Measurements from ENCODE around the gene ATP6V1C2.

Gene ATP6V1C2

DNA sequence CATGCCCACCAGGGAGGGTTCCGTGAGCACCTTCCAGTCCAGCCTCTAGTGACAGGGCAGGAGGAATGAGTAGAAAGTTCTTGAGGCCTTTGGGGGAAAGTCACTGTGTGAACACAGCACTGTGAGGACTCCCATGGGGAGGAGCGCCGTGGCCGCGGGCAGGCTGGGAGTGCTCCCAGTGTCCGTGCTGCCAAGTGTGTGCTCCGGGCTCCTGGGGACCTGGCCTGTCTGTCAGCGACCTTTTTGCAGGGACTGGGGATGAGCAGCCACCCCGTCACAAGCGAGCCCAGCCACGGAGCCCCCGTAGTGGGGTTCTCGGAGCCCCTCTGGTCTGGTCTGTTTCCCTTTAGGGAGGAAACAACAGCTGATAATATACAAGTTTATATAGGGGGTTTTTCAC, 54.4 kb downstream of the ATP6V1C2 start:
- TF ChIP-seq, protein P1, sequence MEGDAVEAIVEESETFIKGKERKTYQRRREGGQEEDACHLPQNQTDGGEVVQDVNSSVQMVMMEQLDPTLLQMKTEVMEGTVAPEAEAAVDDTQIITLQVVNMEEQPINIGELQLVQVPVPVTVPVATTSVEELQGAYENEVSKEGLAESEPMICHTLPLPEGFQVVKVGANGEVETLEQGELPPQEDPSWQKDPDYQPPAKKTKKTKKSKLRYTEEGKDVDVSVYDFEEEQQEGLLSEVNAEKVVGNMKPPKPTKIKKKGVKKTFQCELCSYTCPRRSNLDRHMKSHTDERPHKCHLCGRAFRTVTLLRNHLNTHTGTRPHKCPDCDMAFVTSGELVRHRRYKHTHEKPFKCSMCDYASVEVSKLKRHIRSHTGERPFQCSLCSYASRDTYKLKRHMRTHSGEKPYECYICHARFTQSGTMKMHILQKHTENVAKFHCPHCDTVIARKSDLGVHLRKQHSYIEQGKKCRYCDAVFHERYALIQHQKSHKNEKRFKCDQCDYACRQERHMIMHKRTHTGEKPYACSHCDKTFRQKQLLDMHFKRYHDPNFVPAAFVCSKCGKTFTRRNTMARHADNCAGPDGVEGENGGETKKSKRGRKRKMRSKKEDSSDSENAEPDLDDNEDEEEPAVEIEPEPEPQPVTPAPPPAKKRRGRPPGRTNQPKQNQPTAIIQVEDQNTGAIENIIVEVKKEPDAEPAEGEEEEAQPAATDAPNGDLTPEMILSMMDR (IDR thresholded peaks at IDR 0.05; ENCODE audit: low read depth, low read length): no peak

DNA sequence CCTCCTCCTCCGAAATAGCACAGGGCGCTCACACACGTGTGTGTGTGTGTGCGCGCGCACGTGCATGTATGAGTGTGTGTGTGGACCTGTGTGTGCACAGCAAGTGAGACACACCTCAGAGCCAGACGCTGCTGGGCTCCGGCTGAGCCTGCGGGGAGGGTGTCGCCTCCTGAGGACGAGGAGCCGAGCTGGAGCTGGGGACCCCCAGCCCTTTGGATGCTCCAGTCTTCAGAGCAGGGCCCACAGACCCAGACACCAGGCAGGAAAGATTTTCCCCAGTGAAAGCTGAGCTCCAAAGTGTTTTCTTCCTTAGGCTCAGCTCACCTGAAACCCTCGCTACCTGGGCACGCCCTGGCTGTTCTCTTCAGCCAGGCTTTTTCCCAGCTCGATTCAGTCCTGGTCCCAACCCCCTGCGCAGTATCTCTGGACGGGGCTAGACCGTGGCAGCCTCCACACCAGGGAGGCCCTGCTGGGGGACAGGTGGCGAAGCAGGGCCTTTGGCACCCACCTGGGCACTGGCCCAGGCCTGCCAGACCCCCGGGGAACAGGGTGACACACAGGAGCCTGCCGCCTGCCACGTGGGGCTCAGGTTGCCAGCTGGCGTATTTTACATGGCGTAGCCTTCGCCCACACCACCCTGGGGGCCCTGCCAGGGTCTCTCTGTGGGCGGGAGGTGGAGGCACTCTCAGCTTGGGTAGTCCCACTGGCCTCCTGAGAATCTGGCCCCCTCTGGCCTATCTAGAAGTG, 55.0 kb downstream of the ATP6V1C2 start:
- TF ChIP-seq, protein P1 (IDR thresholded peaks at IDR 0.05; ENCODE audit: low read depth, low read length): no peak

More for the DNA sequence above, 54.4 kb downstream of the ATP6V1C2 start:
- H3K4me3 ChIP-seq (ENCODE audit: low read depth, low read length): no peak overlapping the region
- no peak for DNase-seq (ENCODE audit: low read depth, low spot score)
- in situ Hi-C loops (cut with HindIII; ENCODE audit: low sequenced_read_pairs): no loop called here

DNA sequence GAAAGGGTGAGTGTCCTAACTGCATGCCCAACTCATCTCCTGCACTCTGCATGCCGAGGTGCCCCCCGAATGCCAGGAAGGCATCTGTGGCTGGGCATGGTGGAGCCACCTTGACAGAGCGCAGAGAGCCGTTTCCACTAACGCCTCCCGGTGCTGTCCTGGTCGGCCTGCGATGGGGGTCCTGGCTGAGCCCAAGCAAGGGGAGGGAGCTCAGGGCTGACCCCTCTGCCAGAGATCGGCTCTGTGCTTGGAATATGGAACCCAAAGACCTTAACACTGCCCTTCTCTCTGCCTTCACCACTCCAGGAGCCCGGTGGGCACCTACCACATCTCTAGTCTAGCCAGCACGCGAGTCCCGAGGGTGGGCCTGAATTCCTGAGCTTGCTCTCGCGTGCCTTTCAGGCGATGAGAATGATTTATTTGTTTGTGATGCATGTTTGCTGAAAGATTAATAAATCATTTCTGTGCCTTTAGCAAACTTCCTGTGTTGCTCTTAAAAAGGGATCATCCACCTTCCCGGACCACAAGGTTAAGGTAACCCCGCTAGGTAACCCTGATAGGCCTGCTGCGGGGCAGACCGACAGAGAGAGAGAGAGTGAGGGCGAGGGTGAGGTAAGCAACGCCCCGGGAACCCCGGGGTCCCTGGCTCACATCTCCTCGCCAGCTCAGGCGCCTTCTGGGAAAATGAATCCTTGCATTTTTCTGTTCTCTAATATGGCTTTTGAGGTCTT, 55.8 kb downstream of the ATP6V1C2 start:
- TF ChIP-seq, protein P1 (IDR thresholded peaks at IDR 0.05; ENCODE audit: low read depth, low read length): no peak
- no peak for DNase-seq (ENCODE audit: low read depth, low spot score)
- no peak overlapping the region for H3K4me3 ChIP-seq (ENCODE audit: low read depth, low read length)
- in situ Hi-C loops (cut with HindIII; ENCODE audit: low sequenced_read_pairs): no loop called here

More for the DNA sequence above, 55.0 kb downstream of the ATP6V1C2 start:
- no peak overlapping the region for H3K4me3 ChIP-seq (ENCODE audit: low read depth, low read length)
- no peak for DNase-seq (ENCODE audit: low read depth, low spot score)
- in situ Hi-C loops (cut with HindIII; ENCODE audit: low sequenced_read_pairs): no loop called here

DNA sequence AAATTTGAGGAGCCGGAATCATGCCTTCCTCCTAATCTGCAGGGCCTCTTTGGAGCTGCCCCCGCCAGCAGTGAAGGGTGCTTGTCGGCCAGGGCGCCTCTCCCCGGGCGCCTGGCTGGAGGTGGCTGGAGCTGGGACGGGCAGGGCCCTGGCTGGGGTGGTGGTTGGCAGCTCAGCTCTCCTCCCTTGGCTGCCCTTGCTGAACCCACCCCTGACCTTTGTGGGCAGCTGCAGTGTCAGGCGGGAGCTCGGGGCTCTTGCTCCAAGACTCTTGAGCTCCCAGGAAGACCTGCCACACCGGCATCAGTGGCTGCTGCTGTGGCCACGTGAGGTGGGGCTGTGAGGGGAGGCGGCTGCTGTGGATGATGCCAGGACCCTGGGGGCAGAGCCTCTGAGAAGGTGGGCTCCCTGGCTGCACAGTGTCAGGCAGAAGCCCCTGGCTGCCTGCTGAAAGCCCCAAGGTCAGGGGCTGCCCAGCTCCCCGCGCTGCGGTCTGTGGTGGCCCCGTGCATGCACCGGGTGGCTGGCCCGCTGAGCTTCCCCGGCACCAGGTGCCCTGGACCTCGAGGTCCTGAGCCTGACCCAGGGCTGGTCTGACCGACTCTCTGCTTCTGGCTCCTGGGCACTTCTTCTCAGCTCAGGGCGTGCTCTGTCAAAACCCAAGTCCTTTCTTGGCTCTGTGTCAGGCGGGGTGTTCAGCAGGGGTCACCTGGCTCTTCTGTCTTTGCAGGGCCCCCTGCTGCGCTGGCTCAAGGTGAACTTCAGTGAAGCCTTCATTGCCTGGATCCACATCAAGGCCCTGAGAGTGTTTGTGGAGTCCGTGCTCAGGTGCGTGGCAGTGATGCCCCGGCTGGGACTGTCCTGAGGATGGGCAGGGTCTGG, 56.7 kb downstream of the ATP6V1C2 start:
- DNase-seq (ENCODE audit: low read depth, low spot score): no peak
- no peak overlapping the region for H3K4me3 ChIP-seq (ENCODE audit: low read depth, low read length)
- in situ Hi-C loops (cut with HindIII; ENCODE audit: low sequenced_read_pairs): no loop called here
- TF ChIP-seq, protein P1 (IDR thresholded peaks at IDR 0.05; ENCODE audit: low read depth, low read length): no peak

GRCh38 chr2:10778724-10779115, 57.3 kb downstream of the ATP6V1C2 start:
- no peak for DNase-seq (ENCODE audit: low read depth, low spot score)
- in situ Hi-C loops (cut with HindIII; ENCODE audit: low sequenced_read_pairs): no loop called here
- H3K4me3 ChIP-seq (ENCODE audit: low read depth, low read length): no peak overlapping the region
- TF ChIP-seq, protein P1 (IDR thresholded peaks at IDR 0.05; ENCODE audit: low read depth, low read length): no peak

- TF ChIP-seq, protein P1 (IDR thresholded peaks at IDR 0.05; ENCODE audit: low read depth, low read length): no peak
- in situ Hi-C loops (cut with HindIII; ENCODE audit: low sequenced_read_pairs): no loop called here
- no peak overlapping the region for H3K4me3 ChIP-seq (ENCODE audit: low read depth, low read length)
- no peak for DNase-seq (ENCODE audit: low read depth, low spot score)
These were observed 58.5 kb downstream of the ATP6V1C2 start for GRCh38 chr2:10779776-10780490.

Data from astrocyte of the spinal cord (primary cell).